Suppressor macrophage (primary cell): ENCODE data around the gene TTC4.
A peak's percentile ranks its signal among the peaks of the same experiment; 100 is the strongest.

Source experiments
- DNase-seq, 4 experiments: peaks; one replicate each; pipeline ENCODE4 v3.0.0-alpha.2; 2020 to 2022

Gene TTC4

GRCh38 chr1:54786778-54787177 is 71.1 kb downstream of the TTC4 start:
- DNase-seq, result no peak

GRCh38 chr1:54787604-54788003 is 71.9 kb downstream of the TTC4 start:
- no peak for DNase-seq

GRCh38 chr1:54788459-54788858 is 72.8 kb downstream of the TTC4 start:
- no peak for DNase-seq

- peak; percentile 64 to 78 (median 70) for DNase-seq
These were observed 76.3 kb downstream of the TTC4 start for GRCh38 chr1:54791880-54792522.
